HL-60/S4 (cell line): ENCODE measurements around the gene GOLGA7B.

Source experiments
- in situ Hi-C: fragments of 300-500 bp; cut with MboI; formaldehyde crosslinking; loops from 2 replicates; pipeline ENCODE4 v1.14.3; 2022; ENCODE audit warnings: low sequenced_read_pairs

Gene GOLGA7B

DNA sequence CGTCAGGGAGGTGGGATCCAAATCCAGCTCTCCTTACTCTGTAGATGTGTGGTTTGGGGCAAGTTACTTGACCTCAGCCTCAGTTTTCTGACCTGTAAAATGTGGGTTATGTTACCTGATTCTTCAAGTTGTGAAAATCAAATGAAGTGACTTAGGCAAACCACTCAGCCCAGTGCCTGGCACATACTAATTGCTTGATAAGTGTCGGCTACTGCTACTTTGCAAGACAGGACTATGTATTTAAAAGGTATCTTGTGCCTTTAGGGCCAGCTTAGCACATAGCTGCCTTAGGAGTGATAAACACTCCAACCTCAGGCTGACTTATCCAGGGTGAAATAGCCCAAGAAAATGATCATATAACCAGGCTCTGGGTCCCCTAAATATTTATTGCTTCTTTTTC, 42.9 kb downstream of the GOLGA7B start:
- in situ Hi-C loops, result no loop called here

DNA sequence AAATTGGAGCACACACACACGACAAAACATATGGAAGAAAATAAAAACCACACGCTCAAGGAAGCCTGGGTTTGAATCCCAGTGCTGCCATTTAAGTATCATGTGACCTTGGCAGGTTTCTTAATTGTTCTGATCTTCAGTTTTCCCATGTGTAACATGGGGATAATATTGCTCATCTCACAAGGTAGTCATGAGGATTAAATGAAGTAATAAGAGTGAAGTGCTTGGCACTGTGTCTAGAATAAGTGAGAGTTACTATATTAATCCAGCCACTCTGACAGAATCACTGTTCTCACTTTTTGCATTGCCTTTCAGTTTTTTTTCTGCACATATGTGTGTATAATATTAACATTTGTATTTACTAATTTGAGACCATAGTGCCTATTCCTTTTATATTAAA, 43.3 kb downstream of the GOLGA7B start:
- in situ Hi-C loops, result no loop called here

DNA sequence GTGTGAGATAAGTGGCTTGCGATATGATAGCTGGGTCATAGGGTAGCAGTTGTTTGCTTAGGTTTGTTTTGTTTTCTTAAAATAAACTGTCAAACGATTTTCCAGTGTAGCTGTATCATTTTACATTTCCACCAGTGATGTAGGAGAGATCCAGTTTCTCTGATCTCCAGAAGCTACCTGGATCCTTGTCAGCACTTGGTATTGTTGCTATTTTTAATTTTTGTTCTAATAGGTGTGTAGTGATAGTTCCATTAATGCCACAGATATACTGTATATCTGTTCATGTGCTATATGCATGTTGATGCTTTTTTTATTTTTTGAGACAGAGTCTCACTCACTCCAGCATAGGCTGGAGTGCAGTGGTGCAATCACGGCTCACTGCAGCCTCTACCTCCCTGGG, 44.4 kb downstream of the GOLGA7B start:
- in situ Hi-C loops, result no loop called here

- in situ Hi-C loops, result no loop called here
Observed at GRCh38 chr10:97895084-97895483, 45.4 kb downstream of the GOLGA7B start.

- in situ Hi-C loops, result no loop called here
Observed at GRCh38 chr10:97895915-97896314, 46.3 kb downstream of the GOLGA7B start.

DNA sequence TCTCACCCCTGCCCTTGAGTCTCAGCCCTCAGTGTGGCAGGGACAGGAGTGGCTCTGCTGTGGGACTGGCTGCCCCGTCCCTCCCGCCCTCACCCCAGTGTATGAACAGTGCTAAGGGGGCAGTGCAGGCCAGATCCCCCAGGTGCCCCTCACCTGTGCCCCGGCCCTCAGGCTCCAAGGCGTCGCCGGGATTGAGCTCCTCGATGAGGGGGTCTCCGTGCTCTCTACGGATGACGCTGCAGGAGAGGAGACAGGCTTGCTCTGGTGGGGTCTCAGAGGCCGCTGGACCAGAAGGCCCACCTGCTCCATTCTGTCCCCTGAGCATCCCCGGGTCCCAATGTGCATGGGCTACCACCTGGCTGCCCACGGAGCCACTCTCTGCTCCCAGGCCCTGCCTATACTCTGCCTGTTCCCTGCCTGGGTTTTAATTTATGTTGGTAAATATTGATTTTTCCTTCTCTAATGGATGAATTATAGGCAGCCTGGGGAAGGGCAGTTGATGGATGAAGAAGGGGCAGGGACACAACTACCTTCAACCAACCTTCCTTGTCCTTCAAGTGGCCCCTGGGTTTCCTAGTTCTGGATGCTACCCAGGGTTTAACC, 47.2 kb downstream of the GOLGA7B start:
- in situ Hi-C loops, result no loop called here

GRCh38 chr10:97898429-97898828, 48.8 kb downstream of the GOLGA7B start:
- in situ Hi-C loops, result no loop called here

DNA sequence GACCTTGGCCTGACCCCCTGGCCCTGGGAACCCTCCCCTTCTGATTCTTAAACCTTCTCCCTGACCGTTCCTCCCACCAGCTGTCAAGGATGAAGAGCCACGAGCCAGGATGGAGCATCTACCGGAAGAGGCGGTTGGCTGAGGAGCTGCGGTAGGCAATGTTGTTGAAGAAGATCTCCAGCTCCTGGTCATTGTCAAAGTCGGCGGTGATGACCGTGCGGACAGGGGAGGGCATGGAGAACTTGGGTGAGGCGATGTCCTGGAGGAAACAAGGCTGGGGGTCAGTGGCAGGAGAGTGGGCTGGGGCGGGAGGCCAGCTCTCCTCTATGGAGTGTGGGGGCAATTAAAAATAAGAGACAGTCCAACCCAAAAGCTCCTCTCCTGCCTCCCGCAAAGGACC, 51.7 kb downstream of the GOLGA7B start:
- in situ Hi-C loops, result no loop called here

GRCh38 chr10:97903128-97904017, 53.7 kb downstream of the GOLGA7B start:
- in situ Hi-C loops, result no loop called here

GRCh38 chr10:97904018-97904381, 54.4 kb downstream of the GOLGA7B start:
- in situ Hi-C loops, result no loop called here

GRCh38 chr10:97904576-97904975, 54.9 kb downstream of the GOLGA7B start:
- in situ Hi-C loops, result no loop called here

DNA sequence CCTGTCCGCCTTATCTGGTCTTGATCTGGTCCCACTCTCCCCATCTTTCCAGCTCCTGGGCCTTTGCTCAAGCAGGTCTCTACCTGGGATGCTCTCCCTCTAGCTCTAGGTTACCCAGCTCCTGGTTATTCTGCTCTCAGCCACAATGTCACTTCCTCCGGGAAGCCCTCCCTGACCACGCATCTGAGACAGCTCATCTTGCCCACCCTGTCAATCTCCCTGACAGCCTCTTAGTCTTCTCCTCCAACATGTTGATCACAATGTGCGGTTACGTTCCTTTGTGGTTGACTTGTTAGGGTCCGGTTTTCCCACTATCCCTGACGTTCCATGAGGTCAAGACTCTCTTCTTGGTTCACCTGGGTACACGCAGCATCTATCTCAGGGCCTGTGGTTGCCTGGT, 55.6 kb downstream of the GOLGA7B start:
- in situ Hi-C loops, result no loop called here

GRCh38 chr10:97907211-97907610, 57.6 kb downstream of the GOLGA7B start:
- in situ Hi-C loops, result no loop called here

- in situ Hi-C loops, result no loop called here
Observed at GRCh38 chr10:97907830-97908229, 58.2 kb downstream of the GOLGA7B start.

GRCh38 chr10:97910661-97911060, 61.0 kb downstream of the GOLGA7B start:
- in situ Hi-C loops, result no loop called here

DNA sequence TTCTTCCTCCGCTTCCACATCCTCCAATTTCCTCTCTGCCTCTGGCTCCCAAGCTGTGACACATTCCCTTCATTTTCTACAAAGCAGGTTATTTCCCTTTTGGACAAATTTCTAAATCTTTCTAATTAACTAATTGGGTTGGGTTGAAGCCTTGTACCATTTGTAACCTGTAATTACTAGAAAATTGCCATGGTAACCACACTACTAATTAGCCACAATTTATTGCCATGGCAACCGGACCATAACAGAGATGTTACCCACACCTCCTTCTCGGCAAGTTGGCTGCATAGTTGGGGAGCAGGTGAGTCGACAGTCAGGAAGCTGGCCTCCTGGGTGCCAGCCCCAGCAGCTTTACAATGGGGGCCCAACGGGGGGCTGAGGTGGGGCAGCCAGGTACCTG, 61.6 kb downstream of the GOLGA7B start:
- in situ Hi-C loops, result no loop called here

DNA sequence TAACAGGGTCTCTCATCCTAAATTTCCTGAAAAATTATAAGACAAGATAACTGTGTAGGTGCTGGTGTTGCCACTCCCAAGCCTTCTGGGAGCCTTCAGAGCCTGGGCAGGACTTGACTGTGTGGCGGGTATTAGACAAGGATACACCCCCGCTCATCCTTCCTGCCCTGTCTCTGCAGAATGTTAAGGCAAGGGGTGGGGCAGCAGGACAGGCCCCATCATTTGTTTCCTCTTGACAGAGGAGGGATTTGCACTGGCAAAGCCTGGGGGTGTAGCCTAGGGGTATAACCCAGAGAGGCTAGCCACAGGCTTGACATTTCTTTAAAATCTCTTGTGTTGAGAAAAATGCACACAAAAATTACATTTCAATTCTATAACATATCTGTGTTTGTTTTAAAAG, 63.5 kb downstream of the GOLGA7B start:
- in situ Hi-C loops, result no loop called here

GRCh38 chr10:97913614-97914013, 64.0 kb downstream of the GOLGA7B start:
- in situ Hi-C loops, result no loop called here

- in situ Hi-C loops, result no loop called here
Observed at GRCh38 chr10:97914171-97914836, 64.7 kb downstream of the GOLGA7B start.

DNA sequence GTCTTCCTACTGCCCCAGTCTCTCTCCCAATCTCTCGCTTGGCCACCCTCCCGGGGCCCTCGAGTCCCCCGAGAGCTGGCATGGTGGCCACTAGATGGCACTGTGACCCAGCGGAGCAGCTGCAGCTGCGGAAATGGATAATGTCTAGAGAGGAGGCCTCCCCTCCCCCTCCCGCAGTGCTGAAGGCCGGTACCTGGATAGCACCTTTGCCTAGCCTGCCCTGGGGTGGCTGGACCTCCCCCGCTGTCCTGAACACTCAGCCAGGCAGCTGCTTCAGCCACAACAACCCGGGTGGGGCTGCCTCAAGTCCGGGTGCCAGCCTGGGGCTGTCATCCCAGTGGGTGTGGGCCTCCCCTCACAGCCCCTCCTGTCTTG, 65.2 kb downstream of the GOLGA7B start:
- in situ Hi-C loops, result no loop called here

- in situ Hi-C loops, result no loop called here
Observed at GRCh38 chr10:97915346-97916131, 65.9 kb downstream of the GOLGA7B start.
